ENCODE results near the gene PGLYRP3.

The PGLYRP3 gene

DNA sequence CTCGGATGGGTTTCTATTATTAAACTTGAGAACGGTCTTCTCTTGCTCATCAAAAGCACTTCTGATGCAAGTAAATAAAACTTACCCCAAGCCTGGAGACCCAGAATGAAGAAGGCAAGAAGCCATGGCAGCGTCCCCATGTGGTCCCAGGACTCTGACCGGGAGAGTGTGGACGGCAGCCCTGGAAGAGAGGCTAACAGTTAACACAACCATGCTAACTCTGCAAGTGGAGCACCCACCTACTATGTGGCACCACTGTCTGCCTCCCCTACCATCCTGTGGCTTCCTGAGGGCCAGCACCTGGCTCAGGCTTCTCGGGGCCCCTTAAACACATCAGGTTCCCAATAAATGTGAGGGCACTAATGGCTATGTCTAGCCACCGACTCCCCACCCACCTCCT is 2.2 kb downstream of the PGLYRP3 start:
- no peak for DNase-seq

DNA sequence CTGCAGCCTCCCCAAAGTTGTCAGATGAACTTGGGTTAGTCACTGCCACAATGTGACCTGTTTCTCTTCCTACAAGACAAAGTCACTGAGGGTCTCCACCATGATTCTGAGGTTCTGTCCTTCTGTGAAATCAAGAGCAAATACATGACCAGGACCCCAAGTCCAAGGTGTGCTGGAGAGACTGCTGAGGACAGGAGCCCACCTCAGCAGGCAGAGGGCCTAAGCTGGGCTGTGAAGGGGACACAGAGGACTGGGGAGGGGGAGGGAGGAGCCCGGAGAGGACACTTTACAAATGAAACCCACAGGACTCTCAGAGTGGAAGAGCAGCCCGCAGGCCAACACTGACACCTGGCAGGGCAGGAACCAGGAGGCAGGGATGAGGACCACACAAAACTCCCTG is 3.3 kb downstream of the PGLYRP3 start:
- no peak for DNase-seq

DNA sequence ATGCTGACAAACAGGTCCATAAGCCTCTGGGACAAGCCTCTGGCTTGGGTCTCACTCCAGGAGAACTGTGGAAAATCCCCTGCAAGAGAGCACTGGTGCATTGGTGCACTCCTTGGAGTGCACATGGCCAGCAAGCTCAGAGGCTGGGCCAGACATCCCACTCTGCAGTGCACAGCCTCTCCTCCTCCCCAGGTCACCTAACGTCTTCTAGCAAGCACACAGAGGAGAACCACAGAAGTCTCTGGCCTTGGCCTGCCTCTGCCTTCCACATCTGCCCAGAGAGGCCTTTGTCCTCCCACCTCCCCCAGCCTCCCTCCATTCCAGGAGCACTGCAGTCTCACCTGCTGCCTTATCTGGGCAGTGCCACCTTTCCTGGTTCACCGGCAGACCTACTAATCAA is 4.2 kb downstream of the PGLYRP3 start:
- no peak for DNase-seq

DNA sequence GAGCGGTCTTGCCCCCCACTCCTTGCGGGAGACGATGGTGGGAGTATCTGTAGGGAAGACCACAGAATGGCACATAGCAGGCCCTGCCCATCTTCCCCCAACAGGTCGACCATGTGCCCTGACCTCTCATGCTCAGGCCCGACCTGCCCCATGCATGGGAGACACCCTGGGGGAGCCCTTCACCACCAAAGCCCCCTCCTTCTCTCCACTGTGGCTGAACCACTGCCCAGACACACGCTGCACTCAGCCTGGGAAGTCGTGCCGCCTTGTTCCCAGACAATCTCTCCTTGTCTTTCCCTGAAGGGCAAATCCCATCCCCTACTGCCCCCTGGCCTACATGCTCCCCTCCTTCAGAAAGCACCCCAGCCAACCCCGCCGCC is 5.5 kb downstream of the PGLYRP3 start:
- DNase-seq, result no peak

DNA sequence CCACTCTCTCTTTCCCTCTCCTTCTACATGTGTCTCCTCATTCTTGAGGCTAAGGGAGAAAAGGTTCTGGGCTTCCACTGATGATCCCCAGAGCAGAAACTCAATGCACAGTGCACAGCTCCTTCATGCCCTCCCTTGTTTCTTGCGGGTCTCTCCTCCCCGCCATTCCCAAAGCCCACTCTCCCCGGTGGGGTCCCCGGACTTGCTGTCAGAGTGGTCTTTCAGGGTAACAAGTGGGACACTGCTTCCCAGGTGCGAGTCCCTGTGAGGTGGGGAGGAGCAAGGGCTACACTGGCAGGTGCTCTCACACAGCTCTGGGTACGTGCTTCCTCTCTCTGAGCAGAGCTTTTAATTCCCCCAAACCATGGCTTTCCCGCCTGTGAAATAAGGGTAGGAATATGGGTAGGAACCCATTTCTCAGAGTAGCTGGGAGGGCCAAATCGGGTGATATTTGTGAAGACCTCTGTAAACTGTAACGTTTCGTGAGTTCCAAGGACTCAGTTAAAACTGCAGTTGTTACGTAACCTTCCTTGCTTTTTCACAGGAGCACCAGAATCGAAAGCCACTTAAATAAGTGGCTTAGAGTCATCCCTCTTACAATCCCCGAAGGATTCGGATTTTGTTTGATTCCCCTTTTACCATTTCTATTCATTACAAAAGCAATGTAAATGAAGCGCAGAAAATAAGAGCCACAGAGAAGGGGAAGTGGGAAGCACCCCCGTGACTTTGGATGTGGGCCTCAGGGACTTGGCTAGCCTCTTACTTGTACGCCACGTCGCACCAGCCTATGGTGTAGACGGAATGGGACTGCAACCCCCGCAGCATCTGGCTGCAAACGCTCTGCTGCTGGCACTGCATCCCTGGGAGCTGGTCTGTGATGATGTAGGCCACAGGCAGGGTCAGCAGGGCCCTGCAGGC is 6.2 kb downstream of the PGLYRP3 start:
- DNase-seq, result no peak

DNA sequence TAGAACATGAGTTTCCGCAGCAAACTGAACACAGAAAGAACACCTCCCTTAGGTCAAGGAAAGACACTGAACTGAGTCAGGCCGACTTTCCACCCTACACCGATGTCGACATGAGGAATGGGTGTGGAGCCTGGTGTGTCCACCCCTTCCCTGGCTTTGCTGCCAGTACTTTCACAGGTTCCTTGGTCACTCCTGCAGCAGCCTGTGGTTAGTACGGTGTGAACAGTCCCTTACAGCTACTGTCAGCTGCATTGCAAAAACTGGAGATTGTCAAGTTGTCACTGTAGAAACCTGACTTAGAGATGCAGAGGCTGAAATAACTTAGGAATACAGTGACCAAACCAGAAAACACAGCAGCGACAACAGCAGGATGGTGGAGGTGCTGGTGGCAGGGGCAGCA is 7.1 kb downstream of the PGLYRP3 start:
- DNase-seq, result no peak

DNA sequence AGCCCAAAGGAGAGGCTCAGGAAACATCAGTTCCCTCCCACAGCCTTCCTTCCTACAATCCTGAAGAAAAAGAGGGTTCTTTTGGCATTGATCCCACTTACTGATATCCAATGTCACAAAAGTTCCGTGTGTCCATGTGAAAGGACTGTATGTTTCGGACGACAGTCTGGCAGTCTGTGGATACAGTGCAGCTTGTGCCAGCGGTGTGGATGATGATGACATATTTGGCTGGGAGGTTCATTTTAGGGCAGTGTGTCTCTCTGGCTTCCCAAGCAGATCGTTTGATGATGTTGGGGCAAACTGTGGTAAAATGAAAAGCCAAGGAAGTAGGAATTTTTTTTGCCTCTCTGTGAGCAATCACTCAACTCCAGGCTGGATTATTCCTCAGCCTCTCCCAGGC is 10.4 kb downstream of the PGLYRP3 start:
- DNase-seq, result no peak

DNA sequence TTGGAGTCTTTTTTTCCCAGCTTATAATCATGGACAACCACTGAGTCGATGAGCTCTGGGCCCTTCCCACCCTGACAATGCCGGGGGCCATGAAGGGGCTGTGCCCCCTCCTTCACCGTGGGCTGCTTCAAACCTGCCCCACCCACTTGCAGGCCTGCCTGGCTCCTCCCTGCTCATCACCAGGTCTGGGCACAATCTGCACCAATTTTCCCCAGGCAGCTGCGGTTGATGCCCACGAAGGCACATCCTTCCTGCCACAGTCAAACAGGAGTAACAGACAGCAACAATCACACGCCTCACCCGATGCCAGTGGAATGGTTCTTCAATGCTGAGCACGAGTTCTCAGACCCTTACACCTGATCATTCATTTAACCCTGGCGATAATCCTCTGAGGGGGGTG is 18.9 kb downstream of the PGLYRP3 start:
- no peak for DNase-seq

DNA sequence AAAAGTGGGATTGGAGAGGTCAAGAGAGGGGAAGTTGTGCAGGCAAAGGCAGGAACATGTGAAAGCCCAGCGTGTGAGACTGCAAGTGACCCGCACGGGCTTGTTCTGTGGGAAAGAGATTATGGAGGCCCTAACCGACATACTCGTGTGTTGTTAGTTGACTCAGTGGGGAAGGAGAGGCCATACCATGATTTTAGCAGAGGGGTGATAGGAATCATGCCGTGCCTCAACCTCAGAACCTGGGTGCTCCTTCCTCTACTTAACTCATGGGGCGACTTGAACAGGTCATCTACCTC is 19.3 kb downstream of the PGLYRP3 start:
- no peak for DNase-seq

DNA sequence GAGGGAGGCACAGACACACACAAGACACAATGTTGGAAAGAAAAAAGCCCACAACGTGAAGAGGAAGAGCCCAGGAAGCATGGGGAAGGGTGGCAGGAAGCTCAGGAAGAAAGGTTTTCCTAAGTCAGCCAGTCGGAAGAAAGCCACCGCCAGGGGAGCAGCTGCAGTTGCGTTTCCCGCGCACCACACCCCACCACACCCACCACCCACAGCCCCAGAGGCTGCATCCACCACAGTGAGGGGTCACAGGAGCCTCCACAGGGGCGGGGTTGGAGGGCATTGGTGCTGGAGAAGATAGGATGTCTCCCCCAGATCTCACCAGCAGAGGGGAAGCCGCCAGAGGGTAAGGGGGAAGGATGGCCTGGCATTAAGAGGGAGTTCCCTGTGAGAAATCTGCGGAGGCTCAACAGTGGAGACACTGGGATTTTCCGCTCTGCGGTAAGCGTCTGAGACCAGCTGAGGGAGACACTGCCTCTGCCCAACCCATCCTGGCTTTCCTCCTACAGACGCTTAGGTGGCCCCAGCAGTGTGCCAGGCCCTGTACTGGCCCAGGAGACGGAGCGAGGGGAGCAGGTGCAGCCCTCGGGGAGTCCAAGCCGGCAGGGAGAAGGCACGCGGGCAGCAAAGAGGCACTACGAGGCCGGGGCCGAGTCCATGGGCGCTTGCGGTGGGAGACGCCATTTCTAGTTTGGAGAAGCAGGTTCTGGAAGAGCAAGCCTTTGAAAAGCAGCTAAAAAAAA is 19.8 kb downstream of the PGLYRP3 start:
- DNase-seq, result no peak

DNA sequence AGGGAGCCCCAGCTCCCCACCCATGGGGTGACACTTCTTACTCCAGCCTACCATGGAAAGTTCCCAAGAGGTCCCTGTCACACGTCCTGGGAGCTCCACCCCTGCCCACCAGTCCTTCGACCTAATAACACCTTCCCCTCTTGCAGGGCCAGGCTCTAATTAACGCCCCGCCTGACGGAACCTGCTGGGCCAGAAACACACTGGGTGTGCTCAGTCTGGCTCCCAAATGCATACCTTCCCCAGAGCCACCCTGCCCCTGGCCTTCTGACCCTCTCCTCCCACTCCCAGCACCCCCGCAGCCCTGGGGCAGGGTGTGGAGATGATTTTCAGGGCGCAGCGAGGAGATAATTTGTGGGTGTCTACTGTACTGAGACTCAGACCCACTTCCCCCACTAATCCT is 20.6 kb downstream of the PGLYRP3 start:
- no peak for DNase-seq

DNA sequence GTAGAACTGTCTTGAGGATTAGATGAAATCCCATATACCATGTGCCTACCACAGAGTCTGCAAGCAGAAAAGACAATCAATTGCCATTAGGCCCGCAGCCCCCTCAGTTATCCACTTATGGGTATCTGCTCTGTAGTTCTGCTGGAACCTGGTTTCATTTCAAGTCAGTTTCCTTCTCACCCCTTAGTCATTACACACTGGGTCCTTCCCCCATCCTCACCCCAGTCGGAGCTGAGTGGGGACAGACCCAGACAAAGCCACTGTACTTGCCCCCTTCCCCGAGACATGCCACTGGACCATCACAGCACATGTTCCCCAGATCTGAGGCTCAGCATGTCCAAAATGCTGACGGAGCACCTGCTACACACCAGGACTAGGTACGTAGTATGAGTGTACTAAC is 21.2 kb downstream of the PGLYRP3 start:
- no peak for DNase-seq

DNA sequence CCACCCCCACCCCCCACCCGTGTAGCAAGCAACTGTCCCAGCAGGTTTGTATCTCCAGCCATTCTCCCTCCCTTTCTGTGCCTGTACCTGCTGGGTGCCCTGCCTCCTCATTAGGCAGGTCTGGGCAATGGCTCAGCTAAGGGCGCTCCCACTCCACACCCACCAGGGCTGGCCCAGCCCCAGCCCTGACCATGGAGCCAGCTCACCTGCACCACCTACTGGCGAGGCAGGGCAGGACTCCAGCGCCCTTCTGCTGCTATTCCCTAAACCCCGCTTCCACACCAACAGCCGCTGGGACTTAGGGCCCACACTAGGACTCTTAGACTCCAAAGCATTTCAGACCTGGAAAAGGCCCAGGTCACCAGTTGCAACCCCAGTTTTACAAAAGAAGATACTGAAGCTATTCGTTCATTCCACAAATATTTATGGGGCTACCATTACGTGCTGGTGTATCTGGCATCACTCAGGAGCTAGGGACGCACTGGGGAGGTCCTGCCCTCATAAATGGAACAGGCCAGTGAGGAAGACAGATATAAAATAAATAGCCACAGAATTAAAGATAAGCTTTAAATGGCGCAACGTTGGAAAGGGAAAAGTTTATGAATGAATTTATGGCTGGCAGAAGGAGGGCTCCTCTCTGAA is 24.0 kb downstream of the PGLYRP3 start:
- DNase-seq, result no peak

DNA sequence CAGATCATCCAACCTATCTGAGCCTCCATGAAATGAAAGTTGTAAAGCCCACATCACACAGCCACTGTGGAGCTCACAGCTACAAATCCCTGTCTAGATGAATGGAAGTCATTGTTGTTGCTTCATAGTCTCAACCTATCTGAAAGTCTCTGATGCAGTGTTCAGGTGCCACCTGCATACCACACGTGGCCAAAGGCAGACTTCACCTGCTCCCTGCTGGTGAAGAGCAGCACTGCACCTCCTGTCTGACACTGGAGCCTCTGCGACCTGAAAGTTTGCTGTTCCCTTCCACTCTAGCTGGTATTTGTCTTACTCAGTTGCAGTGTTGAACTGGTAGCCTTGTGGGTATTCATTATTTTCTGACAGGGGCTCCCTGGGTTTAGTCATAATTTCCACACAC is 34.9 kb downstream of the PGLYRP3 start:
- no peak for DNase-seq

DNA sequence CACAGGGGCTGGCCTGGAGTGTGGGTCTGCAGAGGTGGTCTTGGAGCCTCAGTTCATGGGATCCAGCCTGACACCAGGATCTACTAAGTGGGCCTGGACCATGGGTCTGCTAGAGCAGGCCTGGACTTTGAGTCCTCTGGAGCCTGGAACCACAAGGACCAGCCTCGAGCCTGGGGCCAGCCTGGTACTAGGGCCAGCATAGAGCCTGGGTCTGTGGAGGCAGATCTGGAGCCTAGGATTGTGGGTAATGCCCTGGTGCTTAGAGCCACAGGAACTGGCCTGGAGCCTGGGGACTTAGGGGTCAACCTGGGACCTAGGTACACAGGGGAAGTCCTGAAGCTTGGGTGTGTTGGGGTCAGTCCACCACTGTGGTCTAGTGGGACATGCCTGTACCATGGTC is 40.6 kb downstream of the PGLYRP3 start:
- DNase-seq, result no peak

DNA sequence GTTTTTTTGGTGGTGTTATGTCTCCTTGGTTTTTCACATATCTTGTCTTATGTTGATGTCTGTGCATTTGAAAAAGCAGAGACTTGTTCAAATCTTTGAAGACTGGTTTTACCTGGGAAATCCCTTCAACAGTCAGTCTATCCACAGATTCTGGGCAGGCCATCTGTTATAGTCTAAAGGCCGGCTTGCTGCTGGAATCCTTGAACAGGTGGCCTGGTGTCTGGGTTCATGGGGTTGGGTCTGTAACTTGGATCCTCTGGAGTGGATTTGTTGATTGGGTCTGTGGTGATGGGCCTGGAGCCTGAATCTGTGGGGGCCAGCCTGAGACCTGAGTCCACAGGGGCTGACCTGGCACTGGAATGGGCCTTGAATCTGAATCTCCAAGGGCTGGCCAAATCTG is 41.0 kb downstream of the PGLYRP3 start:
- DNase-seq, result no peak

DNA sequence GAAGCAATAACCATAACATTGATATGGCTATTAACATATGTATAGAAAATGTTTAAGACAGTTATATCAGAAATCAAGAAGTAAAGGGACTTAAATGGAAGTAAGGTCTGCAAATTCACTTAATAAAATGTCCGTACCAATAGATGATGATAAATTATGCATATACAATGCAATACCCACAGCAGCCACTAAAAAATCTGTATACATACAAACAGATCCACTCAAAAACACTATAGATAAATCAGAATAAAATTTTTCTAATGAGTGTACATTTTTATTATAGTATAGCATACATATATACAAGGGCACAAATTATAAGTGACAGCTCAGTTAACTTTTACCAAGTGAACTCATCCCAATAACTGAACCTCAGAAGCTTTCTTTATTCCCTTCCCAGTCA is 47.3 kb downstream of the PGLYRP3 start:
- DNase-seq, result no peak

DNA sequence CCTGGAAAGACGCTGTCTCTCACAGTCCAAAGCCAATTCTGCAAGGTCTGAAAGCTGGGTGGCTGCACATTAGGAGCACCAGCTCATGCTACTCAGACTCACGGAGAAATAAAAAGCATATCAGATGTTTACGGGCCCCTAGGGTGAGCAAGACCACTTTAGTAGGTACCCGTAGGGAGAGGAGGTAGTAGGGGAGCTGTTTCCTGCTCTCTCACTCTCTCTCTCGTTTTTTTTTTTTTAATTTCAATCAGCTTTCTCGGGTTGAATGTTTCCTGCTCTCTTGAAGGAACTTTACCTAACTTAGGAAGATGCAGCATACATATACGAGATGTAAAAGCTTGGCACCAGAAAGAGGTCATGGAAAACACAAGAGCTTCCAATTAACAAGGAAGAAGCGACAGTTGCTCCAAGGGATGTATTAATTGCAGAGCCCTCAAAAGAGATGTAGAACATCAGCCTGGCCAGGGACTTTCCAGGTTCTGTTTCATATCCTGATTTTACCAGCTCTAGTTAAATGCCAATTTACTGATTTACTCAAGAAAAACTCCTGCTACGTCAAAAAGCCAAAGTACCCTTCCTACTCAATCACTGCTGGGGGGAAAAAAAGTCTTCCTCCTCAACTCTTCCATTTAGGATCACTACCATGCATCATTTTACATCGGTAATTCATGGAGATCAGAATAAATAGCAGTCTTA is 50.1 kb downstream of the PGLYRP3 start:
- no peak for DNase-seq

DNA sequence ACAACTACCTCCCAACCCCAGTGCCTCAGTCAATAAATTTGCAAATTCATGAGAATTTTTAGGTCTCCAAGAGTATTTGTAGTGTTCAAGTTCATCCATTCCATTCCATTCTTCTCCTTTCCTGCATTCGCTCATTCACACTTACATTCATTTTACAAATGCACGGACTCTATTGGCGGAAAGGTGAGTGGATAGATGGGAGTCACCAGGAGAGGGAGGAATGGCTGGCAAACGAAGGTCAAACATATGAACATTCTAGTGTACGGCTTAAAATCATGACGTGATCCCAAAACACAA is 50.7 kb downstream of the PGLYRP3 start:
- no peak for DNase-seq

DNA sequence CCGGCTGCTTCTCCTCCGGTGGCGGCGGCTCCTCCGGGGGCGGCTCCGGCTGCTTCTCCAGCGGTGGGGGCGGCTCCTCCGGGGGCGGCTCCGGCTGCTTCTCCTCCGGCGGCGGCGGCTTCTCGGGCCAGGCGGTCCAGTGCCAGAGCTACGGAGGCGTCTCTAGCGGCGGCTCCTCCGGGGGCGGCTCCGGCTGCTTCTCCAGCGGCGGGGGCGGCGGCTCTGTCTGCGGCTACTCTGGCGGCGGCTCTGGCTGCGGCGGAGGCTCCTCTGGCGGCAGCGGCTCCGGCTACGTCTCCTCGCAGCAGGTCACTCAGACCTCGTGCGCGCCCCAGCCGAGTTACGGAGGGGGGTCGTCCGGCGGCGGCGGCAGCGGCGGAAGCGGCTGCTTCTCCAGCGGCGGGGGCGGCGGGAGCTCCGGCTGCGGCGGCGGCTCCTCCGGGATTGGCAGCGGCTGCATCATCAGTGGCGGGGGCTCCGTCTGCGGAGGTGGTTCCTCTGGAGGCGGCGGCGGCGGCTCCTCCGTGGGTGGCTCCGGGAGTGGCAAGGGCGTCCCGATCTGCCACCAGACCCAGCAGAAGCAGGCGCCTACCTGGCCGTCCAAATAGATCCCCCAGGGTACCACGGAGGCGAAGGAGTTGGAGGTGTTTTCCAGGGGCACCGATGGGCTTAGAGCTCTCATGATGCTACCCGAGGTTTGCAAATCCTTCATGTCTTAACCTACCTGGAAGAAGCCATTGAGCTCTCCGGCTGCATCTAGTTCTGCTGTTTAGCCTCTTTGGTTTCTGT is 51.3 kb downstream of the PGLYRP3 start:
- no peak for DNase-seq

DNA sequence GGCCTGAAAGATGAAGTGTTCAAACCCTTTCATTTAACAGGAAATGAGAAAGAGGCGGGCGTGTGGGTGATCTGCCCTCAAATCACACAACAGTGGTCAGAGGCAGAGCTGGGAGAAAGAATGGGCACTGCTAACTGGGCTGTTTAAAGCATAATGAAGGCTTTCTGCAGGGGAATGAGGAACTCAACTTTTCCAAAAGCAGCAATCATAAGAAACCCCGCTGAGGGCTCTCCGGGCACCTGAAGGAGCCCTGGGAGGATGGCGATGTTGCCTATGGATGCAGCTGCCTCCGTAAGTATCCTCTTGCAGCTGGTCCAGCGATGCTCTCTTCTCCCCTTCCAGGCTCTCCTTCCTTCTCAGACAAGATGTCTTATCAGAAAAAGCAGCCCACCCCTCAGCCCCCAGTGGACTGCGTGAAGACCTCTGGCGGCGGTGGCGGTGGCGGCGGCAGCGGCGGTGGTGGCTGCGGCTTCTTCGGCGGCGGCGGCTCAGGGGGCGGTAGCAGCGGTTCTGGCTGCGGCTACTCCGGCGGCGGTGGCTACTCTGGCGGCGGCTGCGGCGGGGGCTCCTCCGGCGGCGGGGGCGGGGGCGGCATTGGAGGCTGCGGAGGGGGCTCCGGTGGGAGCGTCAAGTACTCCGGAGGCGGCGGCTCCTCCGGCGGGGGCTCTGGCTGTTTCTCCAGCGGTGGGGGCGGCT is 52.0 kb downstream of the PGLYRP3 start:
- no peak for DNase-seq

DNA sequence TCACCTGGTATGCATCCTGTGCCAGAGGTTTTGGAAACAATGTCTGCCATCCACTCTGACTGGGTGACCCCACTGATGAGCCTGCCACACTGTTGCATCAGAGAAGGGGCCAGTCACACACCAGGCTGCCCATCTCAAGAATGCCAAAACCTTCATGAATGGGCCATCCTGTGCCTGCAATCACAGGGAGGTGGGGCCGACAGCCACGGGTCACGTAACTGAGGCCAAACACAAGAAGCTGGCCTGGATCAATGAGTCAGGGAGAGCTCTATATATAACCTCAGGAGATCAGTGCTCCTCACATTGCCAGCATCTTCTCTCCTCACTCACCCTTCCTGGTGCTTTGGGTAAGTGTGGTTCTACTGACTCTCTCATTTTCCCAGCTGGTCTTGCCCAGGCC is 53.4 kb downstream of the PGLYRP3 start, which contains the start of gene LORICRIN:
TSS of gene LORICRIN (plus strand) at position 301 of the 400 bp plus-strand sequence. CDS start 1,263 bp downstream, outside the sequence.
- DNase-seq, result no peak

All from CD4-positive, alpha-beta T cell treated with Interleukin-15 for 1 hour (primary cell).